ENCODE measurements around the gene PLXNA4.

PLXNA4 gene

GRCh38 chr7:132531562-132531961 is 44.7 kb downstream of the PLXNA4 start:
- FAIRE-seq = no peak

- no peak for FAIRE-seq
Measured at GRCh38 chr7:132528695-132529094, 47.6 kb downstream of the PLXNA4 start.

- FAIRE-seq = no peak
Measured at GRCh38 chr7:132527467-132528410, 48.5 kb downstream of the PLXNA4 start.

GRCh38 chr7:132526111-132526740 is 50.0 kb downstream of the PLXNA4 start:
- FAIRE-seq = no peak

GRCh38 chr7:132521423-132521822 is 54.8 kb downstream of the PLXNA4 start:
- no peak for FAIRE-seq

GRCh38 chr7:132520591-132521280 is 55.5 kb downstream of the PLXNA4 start:
- no peak for FAIRE-seq

- FAIRE-seq = no peak
Measured at GRCh38 chr7:132519936-132520335, 56.3 kb downstream of the PLXNA4 start.

- no peak for FAIRE-seq
Measured at GRCh38 chr7:132518839-132519173, 57.5 kb downstream of the PLXNA4 start.

- no peak for FAIRE-seq
Measured at GRCh38 chr7:132518102-132518838, 58.0 kb downstream of the PLXNA4 start.

- FAIRE-seq = no peak
Measured at GRCh38 chr7:132516042-132516840, 60.0 kb downstream of the PLXNA4 start.

GRCh38 chr7:132515181-132515580 is 61.1 kb downstream of the PLXNA4 start:
- FAIRE-seq = no peak

GRCh38 chr7:132514430-132514829 is 61.8 kb downstream of the PLXNA4 start:
- no peak for FAIRE-seq

GRCh38 chr7:132511921-132512320 is 64.3 kb downstream of the PLXNA4 start:
- FAIRE-seq = no peak

GRCh38 chr7:132511387-132511786 is 64.9 kb downstream of the PLXNA4 start:
- no peak for FAIRE-seq

GRCh38 chr7:132509643-132510042 is 66.6 kb downstream of the PLXNA4 start:
- FAIRE-seq = no peak

GRCh38 chr7:132508724-132509353 is 67.4 kb downstream of the PLXNA4 start:
- FAIRE-seq = no peak

- no peak for FAIRE-seq
Measured at GRCh38 chr7:132504852-132505251, 71.4 kb downstream of the PLXNA4 start.

GRCh38 chr7:132504071-132504470 is 72.2 kb downstream of the PLXNA4 start:
- no peak for FAIRE-seq

- FAIRE-seq = no peak
Measured at GRCh38 chr7:132503415-132503814, 72.9 kb downstream of the PLXNA4 start.

- no peak for FAIRE-seq
Measured at GRCh38 chr7:132501956-132502355, 74.3 kb downstream of the PLXNA4 start.

GRCh38 chr7:132500727-132501440 is 75.4 kb downstream of the PLXNA4 start:
- no peak for FAIRE-seq
